CD4-positive, alpha-beta memory T cell (primary cell): ENCODE data around the gene ESPNL. TPM values are rescaled to one million over a fixed set of nuclear protein-coding genes. Genes with fewer than 3 reads are reported as not detected.

ENCODE experiments used
- CTCF ChIA-PET: fragments of 350-600 bp; sonication (Branson Sonifier 250); formaldehyde crosslinking; loops from one replicate; lab custom pipeline; 2021; ENCODE audit warnings: inconsistent platforms; ENCODE audit not compliant: partially characterized antibody; lab: Charles Lee
- POLR2A ChIA-PET: fragments of 350-600 bp; sonication (Branson Sonifier 250); formaldehyde crosslinking; loops from one replicate; lab custom pipeline; 2021; ENCODE audit not compliant: partially characterized antibody; lab: Charles Lee
- DNase-seq, 5 donors: peaks; one replicate each; pipeline versions ENCODE4 v3.0.0 to v3.0.0-alpha.2; 2020 to 2022; ENCODE audit warnings: mixed read lengths in 1 of 5
- H3K27ac ChIP-seq: one replicate; pipeline ENCODE4 v1.7.0; 2013; ENCODE audit warnings: low read depth, low read length
- H3K27me3 ChIP-seq: 2 replicates; pipeline ENCODE4 v1.7.0; 2013; ENCODE audit warnings: mild to moderate bottlenecking, low read length, moderate library complexity; ENCODE audit not compliant: insufficient read depth
- H3K36me3 ChIP-seq: 2 replicates; pipeline ENCODE4 v1.7.0; 2013; ENCODE audit warnings: mild to moderate bottlenecking, low read length, moderate library complexity; ENCODE audit not compliant: insufficient read depth
- H3K4me1 ChIP-seq: 2 replicates; pipeline ENCODE4 v1.7.0; 2013; ENCODE audit warnings: mild to moderate bottlenecking, low read length, moderate library complexity; ENCODE audit not compliant: insufficient read depth
- H3K4me3 ChIP-seq, 2 donors: one replicate each; pipeline ENCODE4 v1.7.0; 2013; ENCODE audit warnings: low read length in 2 of 2, mild to moderate bottlenecking in 1 of 2
- H3K9me3 ChIP-seq, 2 donors: one replicate each; pipeline ENCODE4 v1.7.0; 2013; ENCODE audit warnings: low read length in 2 of 2, control low read depth in 1 of 2; ENCODE audit not compliant: control insufficient read depth in 1 of 2
- H3K27ac Mint-ChIP-seq, 7 donors: one replicate each; pipeline ENCODE4 v1.8.0; 2020 to 2021; ENCODE audit warnings: mixed read lengths in 7 of 7, mild to moderate bottlenecking in 6 of 7, inconsistent platforms in 3 of 7, moderate library complexity in 3 of 7
- H3K27me3 Mint-ChIP-seq, 2 donors: one replicate each; pipeline ENCODE4 v1.8.0; 2020 to 2021; ENCODE audit warnings: mixed read lengths in 2 of 2
- H3K36me3 Mint-ChIP-seq, 2 donors: one replicate each; pipeline ENCODE4 v1.8.0; 2020 to 2021; ENCODE audit warnings: mixed read lengths in 2 of 2, inconsistent platforms in 1 of 2, mild to moderate bottlenecking in 1 of 2
- H3K4me1 Mint-ChIP-seq, 4 donors: one replicate each; pipeline ENCODE4 v1.8.0; 2020 to 2021; ENCODE audit warnings: mixed read lengths in 4 of 4, mild to moderate bottlenecking in 1 of 4
- H3K4me3 Mint-ChIP-seq, 8 donors: one replicate each; pipeline ENCODE4 v1.8.0; 2020 to 2021; ENCODE audit warnings: mixed read lengths in 8 of 8, mild to moderate bottlenecking in 7 of 8, moderate library complexity in 6 of 8, inconsistent platforms in 3 of 8
- H3K9me3 Mint-ChIP-seq, 8 donors: one replicate each; pipeline ENCODE4 v1.8.0; 2020 to 2021; ENCODE audit warnings: mixed read lengths in 8 of 8, mild to moderate bottlenecking in 5 of 8, inconsistent platforms in 3 of 8, moderate library complexity in 1 of 8
- intact Hi-C: fragments of 100-400 bp; cut with micrococcal nuclease; formaldehyde crosslinking; loops from one replicate; pipeline ENCODE4 v1.15.1; 2023
- polyA plus RNA-seq, 2 donors: library from polyadenylated mRNA; unstranded; fragments of 300-500 nt; fragmentation: Illumina TruSeq; gene quantifications; one replicate each; pipeline ENCODE4 v1.2.3, GENCODE V29; 2021
- total RNA-seq, 2 experiments: library from RNA; stranded (reverse); gene quantifications; one replicate each; pipeline ENCODE4 v1.2.3, GENCODE V29; 2021

The ESPNL gene
- total and polyA plus RNA-seq, 4 experiments from 2014 or later, result 0.28 to 0.41 TPM; not detected in 2

GRCh38 chr2:238119756-238120462 lies 19.8 kb downstream of the ESPNL start:
- peak in 1 of 5 donors; percentile 19 for DNase-seq
- Mint-ChIP-seq H3K9me3 (peaks cover 0 to 2% (median 0%) of the 10 kb centered on the region in 8 donors), H3K4me3 (no peak overlapping the region), H3K36me3 (no peaks in the 10 kb centered on the region), H3K4me1 (peaks cover 0 to 2% (median 0%) of the 10 kb centered on the region in 4 donors), H3K27ac (no peak overlapping the region), H3K27me3 (peaks cover 0 to 7% of the 10 kb centered on the region in 2 donors)
- no peaks in the 10 kb centered on the region for H3K4me1 ChIP-seq
- H3K9me3 ChIP-seq, result no peaks in the 10 kb centered on the region
- intact Hi-C loops, result no loop called here
- no peaks in the 10 kb centered on the region for H3K36me3 ChIP-seq
- H3K4me3 ChIP-seq, result no peak overlapping the region
- H3K27me3 ChIP-seq, result no peaks in the 10 kb centered on the region
- ChIA-PET CTCF (no interaction called here), POLR2A (no interaction called here)
- no peak overlapping the region for H3K27ac ChIP-seq

GRCh38 chr2:238120463-238121298 lies 20.5 kb downstream of the ESPNL start:
- no peaks in the 10 kb centered on the region for H3K36me3 Mint-ChIP-seq
- H3K9me3 ChIP-seq, result no peaks in the 10 kb centered on the region
- no peaks in the 10 kb centered on the region for H3K36me3 ChIP-seq
- no peaks in the 10 kb centered on the region for H3K4me1 ChIP-seq
- peaks cover 0 to 7% of the 10 kb centered on the region in 2 donors for H3K27me3 Mint-ChIP-seq
- H3K27me3 ChIP-seq, result no peaks in the 10 kb centered on the region
- peak in 1 of 5 donors; percentile 16 for DNase-seq
- no peak overlapping the region for H3K27ac Mint-ChIP-seq
- H3K9me3 Mint-ChIP-seq, result peaks cover 0 to 2% (median 0%) of the 10 kb centered on the region in 8 donors
- H3K27ac ChIP-seq, result no peak overlapping the region
- H3K4me1 Mint-ChIP-seq, result peaks cover 0 to 2% (median 0%) of the 10 kb centered on the region in 4 donors
- H3K4me3 ChIP-seq, result no peak overlapping the region
- POLR2A ChIA-PET, result no interaction called here
- no peak overlapping the region for H3K4me3 Mint-ChIP-seq
- CTCF ChIA-PET, result no interaction called here
- intact Hi-C loops, result no loop called here

- ChIA-PET CTCF (no interaction called here), POLR2A (no interaction called here)
- Histone ChIP-seq H3K27me3 (no peaks in the 10 kb centered on the region), H3K27ac (no peak overlapping the region), H3K4me3 (no peak overlapping the region), H3K9me3 (no peaks in the 10 kb centered on the region), H3K4me1 (no peaks in the 10 kb centered on the region), H3K36me3 (no peaks in the 10 kb centered on the region)
- Mint-ChIP-seq H3K36me3 (no peaks in the 10 kb centered on the region), H3K9me3 (peaks cover 0 to 2% (median 0%) of the 10 kb centered on the region in 8 donors), H3K27me3 (peaks cover 0 to 7% of the 10 kb centered on the region in 2 donors), H3K4me3 (no peak overlapping the region), H3K4me1 (peaks cover 0 to 2% (median 0%) of the 10 kb centered on the region in 4 donors), H3K27ac (no peak overlapping the region)
- intact Hi-C loops, result no loop called here
- DNase-seq, result peak in 1 of 5 donors; percentile 5
These were observed 21.6 kb downstream of the ESPNL start for GRCh38 chr2:238121511-238122286.

- ChIA-PET POLR2A (no interaction called here), CTCF (no interaction called here)
- no peak overlapping the region for H3K27ac ChIP-seq
- H3K27me3 Mint-ChIP-seq, result peaks cover 0 to 7% of the 10 kb centered on the region in 2 donors
- H3K27ac Mint-ChIP-seq, result no peak overlapping the region
- H3K9me3 Mint-ChIP-seq, result peaks cover 0 to 1% (median 0%) of the 10 kb centered on the region in 8 donors
- no peaks in the 10 kb centered on the region for H3K9me3 ChIP-seq
- no peak overlapping the region for H3K4me3 Mint-ChIP-seq
- H3K4me1 ChIP-seq, result no peaks in the 10 kb centered on the region
- H3K4me3 ChIP-seq, result no peak overlapping the region
- DNase-seq, result no peak
- no peaks in the 10 kb centered on the region for H3K36me3 Mint-ChIP-seq
- intact Hi-C loops, result no loop called here
- H3K27me3 ChIP-seq, result no peaks in the 10 kb centered on the region
- no peaks in the 10 kb centered on the region for H3K36me3 ChIP-seq
- peaks cover 0 to 2% (median 0%) of the 10 kb centered on the region in 4 donors for H3K4me1 Mint-ChIP-seq
These were observed 22.4 kb downstream of the ESPNL start for GRCh38 chr2:238122287-238123217.

- peaks cover 0 to 2% (median 0%) of the 10 kb centered on the region in 4 donors for H3K4me1 Mint-ChIP-seq
- H3K36me3 ChIP-seq, result no peaks in the 10 kb centered on the region
- no peak overlapping the region for H3K4me3 Mint-ChIP-seq
- H3K27ac ChIP-seq, result no peak overlapping the region
- H3K9me3 Mint-ChIP-seq, result no peaks in the 10 kb centered on the region
- no peaks in the 10 kb centered on the region for H3K9me3 ChIP-seq
- ChIA-PET CTCF (no interaction called here), POLR2A (no interaction called here)
- H3K27me3 Mint-ChIP-seq, result peaks cover 0 to 3% of the 10 kb centered on the region in 2 donors
- H3K4me1 ChIP-seq, result no peaks in the 10 kb centered on the region
- no peak overlapping the region for H3K27ac Mint-ChIP-seq
- H3K4me3 ChIP-seq, result no peak overlapping the region
- H3K27me3 ChIP-seq, result no peaks in the 10 kb centered on the region
- H3K36me3 Mint-ChIP-seq, result no peaks in the 10 kb centered on the region
- no peak for DNase-seq
- intact Hi-C loops, result no loop called here
These were observed 23.3 kb downstream of the ESPNL start for GRCh38 chr2:238123218-238123971.

GRCh38 chr2:238123991-238124470 lies 23.9 kb downstream of the ESPNL start:
- Mint-ChIP-seq H3K9me3 (no peaks in the 10 kb centered on the region), H3K36me3 (no peaks in the 10 kb centered on the region), H3K27me3 (no peaks in the 10 kb centered on the region), H3K27ac (no peak overlapping the region), H3K4me1 (peaks cover 0 to 2% (median 0%) of the 10 kb centered on the region in 4 donors), H3K4me3 (no peak overlapping the region)
- no peaks in the 10 kb centered on the region for H3K27me3 ChIP-seq
- ChIA-PET POLR2A (no interaction called here), CTCF (no interaction called here)
- intact Hi-C loops, result no loop called here
- H3K4me1 ChIP-seq, result no peaks in the 10 kb centered on the region
- H3K27ac ChIP-seq, result no peak overlapping the region
- no peaks in the 10 kb centered on the region for H3K9me3 ChIP-seq
- H3K36me3 ChIP-seq, result no peaks in the 10 kb centered on the region
- DNase-seq, result no peak
- H3K4me3 ChIP-seq, result no peak overlapping the region
